Peyer's patch (tissue), 4 donors: ENCODE data around the gene HK2. TPM values are rescaled to one million over a fixed set of nuclear protein-coding genes. Genes with fewer than 3 reads are reported as not detected.
"Not testable (repeated sequence)": the region's sequence is repeated elsewhere in the genome, so short reads cannot be mapped to it uniquely, and the experiment has no call there.

Experiments
- DNase-seq, 3 donors: peaks; one replicate each; pipeline ENCODE4 v3.0.0-alpha.2; 2017 to 2019
- H3K27ac ChIP-seq, 4 donors: fragments of 200-600 bp; sonication (generic); one replicate each; pipeline ENCODE4 v1.5.1; 2016 to 2019
- H3K27me3 ChIP-seq, 2 donors: fragments of 200-600 bp; sonication (generic); one replicate each; pipeline ENCODE4 v1.5.1; 2019
- H3K36me3 ChIP-seq, 3 donors: fragments of 200-600 bp; sonication (generic); one replicate each; pipeline ENCODE4 v1.5.1; 2016 to 2019
- H3K4me1 ChIP-seq, 4 donors: fragments of 200-600 bp; sonication (generic); one replicate each; pipeline ENCODE4 v1.5.1; 2016 to 2019
- H3K4me3 ChIP-seq, 4 donors: fragments of 200-600 bp; sonication (generic); 1 replicate in 3 of 4; 2 replicates in 1 of 4; pipeline ENCODE4 v1.5.1; 2016 to 2019; ENCODE audit warnings: mild to moderate bottlenecking in 1 of 4
- H3K9me3 ChIP-seq, 4 donors: fragments of 200-600 bp; sonication (generic); one replicate each; pipeline ENCODE4 v1.5.1; 2016 to 2019; ENCODE audit warnings: mild to moderate bottlenecking in 1 of 4
- POLR2A ChIP-seq, 2 donors: fragments of 450-650 bp; IDR thresholded peaks; one replicate each; pipeline ENCODE4 v1.5.1; 2017; ENCODE audit warnings: antibody characterized with exemption in 2 of 2, mild to moderate bottlenecking in 2 of 2, moderate library complexity in 2 of 2
- total RNA-seq, 4 donors: library from RNA; depleted of rRNA; stranded (reverse); fragments of >200 nt; gene quantifications; one replicate each; pipeline ENCODE4 v1.1.0, GENCODE V29; 2016
- TF ChIP-seq, protein P1 (sequence below), 6 experiments: fragments of 450-650 bp in 4 of 6; fragments of 200-600 bp in 2 of 6; sonication (generic) in 1 of 6; IDR thresholded peaks; one replicate each; pipeline ENCODE4 v1.5.1; 2017 to 2019; ENCODE audit warnings: antibody characterized with exemption in 6 of 6, mild to moderate bottlenecking in 3 of 6, moderate library complexity in 1 of 6

HK2 gene
- total RNA-seq, 4 donors from 2014 or later = 9.9 to 39.9 (median 24.8) TPM

DNA sequence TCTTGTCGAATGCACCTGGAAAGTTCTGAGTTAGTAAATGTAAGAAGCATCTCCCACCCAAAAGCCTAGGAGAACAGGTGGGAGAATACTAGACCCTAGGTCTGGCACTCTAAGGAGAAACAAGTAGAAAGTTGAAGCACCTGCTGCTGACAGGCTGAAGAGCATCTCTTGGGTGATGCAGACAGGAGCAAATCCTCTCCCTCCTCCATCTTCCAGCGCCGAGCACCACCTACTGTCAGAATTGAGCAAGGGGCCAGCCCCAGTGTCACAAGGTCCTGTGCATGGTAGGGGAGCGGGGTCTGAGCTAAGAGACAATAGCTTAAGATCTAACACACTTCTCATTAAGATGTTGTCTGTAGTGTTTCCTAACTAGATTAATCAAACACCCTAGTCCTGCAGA lies 52.9 kb downstream of the HK2 start:
- no peak overlapping the region for H3K4me3 ChIP-seq
- H3K27me3 ChIP-seq = no peaks in the 10 kb centered on the region
- no peaks in the 10 kb centered on the region for H3K9me3 ChIP-seq
- no peak for DNase-seq
- H3K27ac ChIP-seq = no peak overlapping the region
- no peak for TF ChIP-seq POLR2A (IDR thresholded peaks at IDR 0.05)
- peaks cover 0 to 73% (median 0%) of the 10 kb centered on the region in 3 donors for H3K36me3 ChIP-seq
- no peaks in the 10 kb centered on the region for H3K4me1 ChIP-seq

DNA sequence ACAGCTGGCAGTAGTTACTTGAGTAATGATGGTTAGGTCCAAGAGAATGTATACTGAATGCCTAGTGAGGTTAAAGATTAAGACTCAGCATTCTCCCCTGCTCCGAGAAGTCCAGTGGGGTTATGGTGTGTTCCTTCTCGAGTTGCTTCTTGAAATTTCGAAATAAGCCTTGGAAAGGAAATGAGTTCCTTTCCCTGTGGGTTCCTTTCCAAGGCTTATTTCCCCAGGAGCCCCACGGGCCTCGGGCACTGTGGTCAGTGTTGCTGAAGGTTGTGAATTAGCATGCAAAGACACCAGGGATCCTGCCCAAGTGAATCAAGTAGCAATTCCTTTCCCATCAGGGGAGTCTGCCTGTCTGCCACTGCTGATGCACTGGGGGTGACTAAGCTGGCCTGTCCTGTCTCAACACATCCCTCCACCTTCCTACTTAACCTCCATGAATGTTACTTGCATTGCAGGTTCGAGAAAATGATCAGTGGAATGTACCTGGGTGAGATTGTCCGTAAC lies 53.6 kb downstream of the HK2 start:
- DNase-seq = no peak
- TF ChIP-seq, protein P1, sequence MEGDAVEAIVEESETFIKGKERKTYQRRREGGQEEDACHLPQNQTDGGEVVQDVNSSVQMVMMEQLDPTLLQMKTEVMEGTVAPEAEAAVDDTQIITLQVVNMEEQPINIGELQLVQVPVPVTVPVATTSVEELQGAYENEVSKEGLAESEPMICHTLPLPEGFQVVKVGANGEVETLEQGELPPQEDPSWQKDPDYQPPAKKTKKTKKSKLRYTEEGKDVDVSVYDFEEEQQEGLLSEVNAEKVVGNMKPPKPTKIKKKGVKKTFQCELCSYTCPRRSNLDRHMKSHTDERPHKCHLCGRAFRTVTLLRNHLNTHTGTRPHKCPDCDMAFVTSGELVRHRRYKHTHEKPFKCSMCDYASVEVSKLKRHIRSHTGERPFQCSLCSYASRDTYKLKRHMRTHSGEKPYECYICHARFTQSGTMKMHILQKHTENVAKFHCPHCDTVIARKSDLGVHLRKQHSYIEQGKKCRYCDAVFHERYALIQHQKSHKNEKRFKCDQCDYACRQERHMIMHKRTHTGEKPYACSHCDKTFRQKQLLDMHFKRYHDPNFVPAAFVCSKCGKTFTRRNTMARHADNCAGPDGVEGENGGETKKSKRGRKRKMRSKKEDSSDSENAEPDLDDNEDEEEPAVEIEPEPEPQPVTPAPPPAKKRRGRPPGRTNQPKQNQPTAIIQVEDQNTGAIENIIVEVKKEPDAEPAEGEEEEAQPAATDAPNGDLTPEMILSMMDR (IDR thresholded peaks at IDR 0.05) = no peak
- no peak for TF ChIP-seq POLR2A (IDR thresholded peaks at IDR 0.05)
- Histone ChIP-seq H3K9me3 (no peaks in the 10 kb centered on the region), H3K36me3 (peaks cover 0 to 67% (median 0%) of the 10 kb centered on the region in 3 donors), H3K27ac (no peak overlapping the region), H3K4me1 (no peaks in the 10 kb centered on the region), H3K4me3 (no peak overlapping the region), H3K27me3 (no peaks in the 10 kb centered on the region)

DNA sequence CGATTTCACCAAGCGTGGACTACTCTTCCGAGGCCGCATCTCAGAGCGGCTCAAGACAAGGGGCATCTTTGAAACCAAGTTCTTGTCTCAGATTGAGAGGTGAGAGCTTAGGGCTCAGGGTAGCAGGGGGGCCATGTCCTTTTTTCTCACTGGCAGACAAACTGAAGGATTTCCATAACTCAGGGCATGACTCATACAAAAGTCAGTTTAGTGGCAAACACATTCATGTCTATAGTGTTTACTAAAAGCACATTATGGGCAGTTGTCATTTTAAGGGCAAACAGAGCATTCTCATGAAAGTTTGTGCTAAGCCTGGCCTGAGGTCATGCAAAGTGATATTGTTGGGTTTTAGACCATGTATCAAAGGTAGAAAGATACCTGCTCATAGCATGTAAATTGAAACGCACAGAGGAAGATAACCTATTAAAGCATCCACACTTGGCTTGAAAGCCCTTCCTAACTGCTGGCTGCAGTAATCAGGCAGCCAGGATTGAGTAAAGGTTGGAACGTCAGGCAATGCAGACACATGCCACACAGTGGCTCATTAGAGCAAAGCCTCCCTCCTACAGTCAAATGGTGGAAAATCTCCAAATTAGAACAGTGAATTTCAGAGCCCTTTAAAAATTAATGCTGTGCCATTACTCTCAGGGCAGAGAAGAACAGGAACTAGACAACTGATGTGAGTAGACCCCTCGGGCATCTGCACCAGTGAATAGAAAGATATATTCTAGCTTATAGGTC lies 54.2 kb downstream of the HK2 start:
- Histone ChIP-seq H3K36me3 (peaks cover 0 to 63% (median 0%) of the 10 kb centered on the region in 3 donors), H3K27ac (no peak overlapping the region), H3K9me3 (no peaks in the 10 kb centered on the region), H3K4me3 (no peak overlapping the region), H3K27me3 (no peaks in the 10 kb centered on the region), H3K4me1 (no peaks in the 10 kb centered on the region)
- no peak for TF ChIP-seq POLR2A (IDR thresholded peaks at IDR 0.05)
- TF ChIP-seq, protein P1 (IDR thresholded peaks at IDR 0.05) = no peak
- DNase-seq = no peak

DNA sequence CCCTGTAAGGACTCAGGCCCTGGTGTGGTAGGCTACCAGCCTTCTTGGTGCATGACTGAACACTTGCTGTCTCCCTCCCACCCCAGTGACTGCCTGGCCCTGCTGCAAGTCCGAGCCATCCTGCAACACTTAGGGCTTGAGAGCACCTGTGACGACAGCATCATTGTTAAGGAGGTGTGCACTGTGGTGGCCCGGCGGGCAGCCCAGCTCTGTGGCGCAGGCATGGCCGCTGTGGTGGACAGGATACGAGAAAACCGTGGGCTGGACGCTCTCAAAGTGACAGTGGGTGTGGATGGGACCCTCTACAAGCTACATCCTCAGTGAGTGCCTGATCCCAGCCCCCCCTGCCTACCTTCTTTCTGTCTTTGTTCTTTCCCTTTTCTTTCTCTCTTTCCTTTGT lies 55.2 kb downstream of the HK2 start:
- Histone ChIP-seq H3K27ac (no peak overlapping the region), H3K4me3 (no peak overlapping the region), H3K4me1 (no peaks in the 10 kb centered on the region), H3K36me3 (peaks cover 0 to 63% (median 0%) of the 10 kb centered on the region in 3 donors), H3K9me3 (no peaks in the 10 kb centered on the region), H3K27me3 (no peaks in the 10 kb centered on the region)
- no peak for DNase-seq
- no peak for TF ChIP-seq POLR2A (IDR thresholded peaks at IDR 0.05)
- TF ChIP-seq, protein P1 (IDR thresholded peaks at IDR 0.05) = no peak

DNA sequence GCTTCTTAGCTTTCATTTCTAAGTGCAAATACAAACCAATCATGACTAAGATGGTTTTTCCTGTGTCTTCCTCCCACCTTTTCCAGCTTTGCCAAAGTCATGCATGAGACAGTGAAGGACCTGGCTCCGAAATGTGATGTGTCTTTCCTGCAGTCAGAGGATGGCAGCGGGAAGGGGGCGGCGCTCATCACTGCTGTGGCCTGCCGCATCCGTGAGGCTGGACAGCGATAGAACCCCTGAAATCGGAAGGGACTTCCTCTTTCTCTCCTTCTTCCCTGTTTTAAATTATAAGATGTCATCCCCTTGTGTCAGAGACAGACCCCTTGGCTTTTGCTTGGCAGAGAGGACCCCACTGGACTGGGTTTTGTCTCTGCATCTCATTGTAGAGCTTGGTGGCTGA lies 56.8 kb downstream of the HK2 start:
- H3K4me3 ChIP-seq = no peak overlapping the region
- no peak for DNase-seq
- peaks cover 0 to 54% (median 0%) of the 10 kb centered on the region in 3 donors for H3K36me3 ChIP-seq
- no peaks in the 10 kb centered on the region for H3K4me1 ChIP-seq
- TF ChIP-seq, protein P1 (IDR thresholded peaks at IDR 0.05) = no peak
- no peak for TF ChIP-seq POLR2A (IDR thresholded peaks at IDR 0.05)
- H3K27me3 ChIP-seq = no peaks in the 10 kb centered on the region
- H3K27ac ChIP-seq = no peak overlapping the region
- H3K9me3 ChIP-seq = no peaks in the 10 kb centered on the region

DNA sequence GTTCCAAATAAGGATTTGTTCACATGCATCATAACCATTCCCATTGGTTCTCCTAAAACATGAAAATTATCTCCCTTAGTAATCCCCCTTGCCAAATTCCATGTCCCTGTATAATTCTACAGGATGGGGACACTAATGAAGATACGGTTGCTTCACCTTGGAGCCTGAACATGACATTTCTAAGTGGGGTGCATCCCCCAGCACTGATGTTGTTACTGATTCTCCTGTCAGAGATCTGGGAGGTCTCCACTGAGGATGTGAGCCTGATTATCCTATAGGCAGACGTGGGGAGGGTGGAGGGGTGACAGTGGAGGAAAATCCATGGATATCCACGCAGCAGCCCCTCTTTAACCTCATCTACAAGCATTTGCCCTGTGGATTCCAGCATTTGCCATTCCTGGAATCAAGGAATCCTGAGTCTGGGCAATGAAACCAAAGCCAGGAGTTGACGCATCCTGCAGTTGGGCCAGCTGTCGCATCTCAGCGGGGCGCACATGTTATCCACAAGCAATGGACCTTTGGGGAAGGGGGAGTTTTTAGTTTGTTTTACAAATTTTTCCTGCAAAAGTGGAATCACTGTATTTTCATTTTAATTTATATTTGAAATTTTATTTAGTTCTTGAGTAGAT lies 57.3 kb downstream of the HK2 start:
- Histone ChIP-seq H3K4me1 (no peaks in the 10 kb centered on the region), H3K36me3 (peaks cover 0 to 49% (median 0%) of the 10 kb centered on the region in 3 donors)

DNA sequence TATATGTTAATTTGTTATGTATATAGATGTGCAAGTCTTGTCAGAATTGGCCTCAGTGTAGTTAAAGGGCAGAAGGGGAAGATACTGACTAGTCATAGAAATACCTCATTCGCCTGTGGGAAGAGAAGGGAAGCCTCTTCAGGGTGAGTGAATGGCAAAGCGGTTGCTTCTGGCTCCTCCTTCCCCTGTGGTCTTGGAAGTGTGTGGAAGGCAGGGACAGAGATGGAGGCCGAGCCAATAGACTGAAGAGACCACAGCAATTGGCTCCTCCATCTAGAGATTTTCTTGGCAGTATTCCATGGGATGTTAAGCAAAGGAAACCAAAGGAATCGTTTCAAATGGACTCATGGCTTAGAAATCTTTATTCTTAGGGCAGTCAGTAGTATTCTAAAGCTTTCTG lies 57.9 kb downstream of the HK2 start:
- not testable (repeated sequence) for H3K4me1 ChIP-seq, H3K4me3 ChIP-seq, H3K27ac ChIP-seq, DNase-seq, H3K9me3 ChIP-seq, H3K27me3 ChIP-seq
- peaks cover 0 to 43% (median 0%) of the 10 kb centered on the region in 3 donors for H3K36me3 ChIP-seq

More for the DNA sequence above, 57.3 kb downstream of the HK2 start:
- DNase-seq = no peak
- TF ChIP-seq POLR2A (IDR thresholded peaks at IDR 0.05) = no peak
- TF ChIP-seq, protein P1 (IDR thresholded peaks at IDR 0.05) = no peak
- Histone ChIP-seq H3K27me3 (no peaks in the 10 kb centered on the region), H3K9me3 (no peaks in the 10 kb centered on the region), H3K4me3 (no peak overlapping the region), H3K27ac (no peak overlapping the region)
